Thyroid gland (tissue), 4 donors: ENCODE data around the gene KREMEN1. TPM values are rescaled to one million over a fixed set of nuclear protein-coding genes. Genes with fewer than 3 reads are reported as not detected.
A peak's percentile ranks its signal among the peaks of the same experiment; 100 is the strongest.
"Not testable (repeated sequence)": the region's sequence is repeated elsewhere in the genome, so short reads cannot be mapped to it uniquely, and the experiment has no call there.

Experiments used
- DNase-seq, 2 donors: peaks; one replicate each; pipeline ENCODE4 v3.0.0-alpha.2; 2019
- H3K27ac ChIP-seq, 3 donors: fragments of 200-600 bp; sonication (generic); 1 replicate in 2 of 3; 2 replicates in 1 of 3; pipeline ENCODE4 v1.5.1; 2016 to 2019; ENCODE audit warnings: mild to moderate bottlenecking in 1 of 3, moderate library complexity in 1 of 3
- H3K27me3 ChIP-seq: fragments of 200-600 bp; sonication (generic); one replicate; pipeline ENCODE4 v1.5.1; 2019
- H3K36me3 ChIP-seq, 2 donors: fragments of 200-600 bp; sonication (generic); one replicate each; pipeline ENCODE4 v1.5.1; 2016 to 2019
- H3K4me1 ChIP-seq, 2 donors: fragments of 200-600 bp; sonication (generic); one replicate each; pipeline ENCODE4 v1.5.1; 2017 to 2019
- H3K4me3 ChIP-seq, 3 donors: fragments of 200-600 bp; sonication (generic); replicated peaks in 1 of 3; 1 replicate in 2 of 3; 2 replicates in 1 of 3; pipeline ENCODE4 v1.5.1; 2016; ENCODE audit warnings: mild to moderate bottlenecking in 1 of 3
- H3K9me3 ChIP-seq: fragments of 200-600 bp; sonication (generic); one replicate; pipeline ENCODE4 v1.5.1; 2017
- CTCF ChIP-seq, 6 experiments: fragments of 200-600 bp in 3 of 6; fragments of 450-650 bp in 3 of 6; sonication (generic) in 3 of 6; IDR thresholded peaks; one replicate each; pipeline ENCODE4 v1.5.1; 2016 to 2019; ENCODE audit warnings: antibody characterized with exemption in 6 of 6, mild to moderate bottlenecking in 2 of 6, inconsistent platforms in 1 of 6, moderate library complexity in 1 of 6
- POLR2A ChIP-seq, 2 donors: fragments of 450-650 bp; IDR thresholded peaks; one replicate each; pipeline ENCODE4 v1.6.1; 2017; ENCODE audit warnings: antibody characterized with exemption in 2 of 2, mild to moderate bottlenecking in 2 of 2, moderate library complexity in 1 of 2
- WGBS, 2 donors: methylation state at CpG; one replicate each; pipeline ENCODE4 v1.1.5; 2017; 5-methylcytosine and 5-hydroxymethylcytosine counted together
- intact Hi-C: fragments of 100-400 bp; cut with DNase I; formaldehyde crosslinking; loops from one replicate; pipeline ENCODE4 v1.15.1; 2023
- total RNA-seq, 4 donors: library from RNA; depleted of rRNA; stranded (reverse); fragments of >200 nt; gene quantifications; one replicate each; pipeline ENCODE4 v1.2.3, GENCODE V29; 2016

The KREMEN1 gene
- total RNA-seq, 4 donors from 2014 or later, result 18.1 to 27.1 (median 25.6) TPM

GRCh38 chr22:29032014-29032475 is 40.8 kb upstream of the KREMEN1 start:
- Histone ChIP-seq H3K27me3 (no peaks in the 10 kb centered on the region), H3K27ac (peak overlapping the region; percentile 88 to 96 (median 90)), H3K4me3 (no peak overlapping the region), H3K9me3 (no peaks in the 10 kb centered on the region), H3K36me3 (no peaks in the 10 kb centered on the region), H3K4me1 (peaks cover 29 to 44% of the 10 kb centered on the region in 2 donors)
- DNase-seq, result no peak
- WGBS, 2 donors, result 66 to 75% methylated on average over 4 to 8 of the region's 8 CpGs
- no peak for TF ChIP-seq POLR2A (IDR thresholded peaks at IDR 0.05)
- TF ChIP-seq CTCF (IDR thresholded peaks at IDR 0.05), result no peak
- intact Hi-C loops, result loop anchor here (10.0 kb wide), 1 partner anchor 117 kb away; no protein-coding TSS in a partner anchor

- intact Hi-C loops, result loop anchor here (10.0 kb wide), 1 partner anchor 118 kb away; no protein-coding TSS in a partner anchor
- WGBS, 2 donors, result 23 to 25% methylated on average over 2 of the region's 2 CpGs
Measured at GRCh38 chr22:29032584-29032983, 40.3 kb upstream of the KREMEN1 start.

GRCh38 chr22:29037340-29037932 is 35.4 kb upstream of the KREMEN1 start:
- Histone ChIP-seq H3K36me3 (no peaks in the 10 kb centered on the region), H3K27ac (no peak overlapping the region), H3K27me3 (no peaks in the 10 kb centered on the region), H3K4me3 (no peak overlapping the region), H3K4me1 (peaks cover 21 to 28% of the 10 kb centered on the region in 2 donors), H3K9me3 (no peaks in the 10 kb centered on the region)
- TF ChIP-seq CTCF (IDR thresholded peaks at IDR 0.05) (no peak), POLR2A (IDR thresholded peaks at IDR 0.05) (no peak)
- 85 to 86% methylated on average over 4 of the region's 4 CpGs for WGBS, 2 donors
- no peak for DNase-seq
- intact Hi-C loops, result loop anchor here (10.0 kb wide), 1 partner anchor 123 kb away; no protein-coding TSS in a partner anchor

More at GRCh38 chr22:29032584-29032983, 40.3 kb upstream of the KREMEN1 start:
- Histone ChIP-seq H3K36me3 (no peaks in the 10 kb centered on the region), H3K4me1 (peaks cover 29 to 44% of the 10 kb centered on the region in 2 donors), H3K9me3 (no peaks in the 10 kb centered on the region), H3K27ac (peak overlapping the region; percentile 88 to 96 (median 90)), H3K4me3 (no peak overlapping the region), H3K27me3 (no peaks in the 10 kb centered on the region)
- DNase-seq, result peak; percentile 68 to 70
- TF ChIP-seq CTCF (IDR thresholded peaks at IDR 0.05) (no peak), POLR2A (IDR thresholded peaks at IDR 0.05) (peak in 1 of 2 donors; percentile 40)

- WGBS, 2 donors, result 90 to 91% methylated on average over 9 of the region's 9 CpGs
- TF ChIP-seq CTCF (IDR thresholded peaks at IDR 0.05) (no peak), POLR2A (IDR thresholded peaks at IDR 0.05) (no peak)
Measured at GRCh38 chr22:29039148-29039547, 33.7 kb upstream of the KREMEN1 start.

DNA sequence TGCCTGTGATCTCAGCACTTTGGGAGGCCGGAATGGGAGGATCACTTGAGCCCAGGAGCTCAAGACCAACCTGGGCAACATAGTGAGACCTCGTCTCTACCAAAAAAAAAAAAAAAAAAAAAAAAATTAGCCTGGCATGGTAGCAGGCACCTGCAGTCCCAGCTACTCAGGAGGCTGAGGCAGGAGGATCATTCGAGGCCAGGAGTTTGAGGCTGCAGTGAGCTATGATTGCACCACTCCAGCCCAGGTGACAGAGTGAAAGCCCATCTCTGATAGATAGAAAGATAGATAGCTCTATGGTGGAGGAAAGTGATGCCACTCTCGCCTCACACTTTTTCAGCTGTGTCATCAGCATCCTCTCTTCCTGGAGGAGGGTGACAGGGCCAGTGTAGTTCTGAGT is 33.2 kb upstream of the KREMEN1 start:
- H3K36me3 ChIP-seq, H3K27ac ChIP-seq, H3K27me3 ChIP-seq, DNase-seq, H3K4me3 ChIP-seq, H3K9me3 ChIP-seq: not testable (repeated sequence)
- intact Hi-C loops, result loop anchor here (2.0 to 10.0 kb wide), 4 partner anchors 125 to 995 kb away; no protein-coding TSS in a partner anchor
- 89 to 90% methylated on average over 4 of the region's 4 CpGs for WGBS, 2 donors
- peaks cover 12 to 14% of the 10 kb centered on the region in 2 donors for H3K4me1 ChIP-seq

More at GRCh38 chr22:29039148-29039547, 33.7 kb upstream of the KREMEN1 start:
- Histone ChIP-seq H3K4me3 (no peak overlapping the region), H3K4me1 (peaks cover 12 to 14% of the 10 kb centered on the region in 2 donors), H3K36me3 (no peaks in the 10 kb centered on the region), H3K27ac (no peak overlapping the region), H3K9me3 (no peaks in the 10 kb centered on the region), H3K27me3 (no peaks in the 10 kb centered on the region)
- intact Hi-C loops, result loop anchor here (10.0 kb wide), 1 partner anchor 124 kb away; no protein-coding TSS in a partner anchor
- no peak for DNase-seq
